GM21528 (cell line): ENCODE results near the gene ENPP5.

Experiments used
- ATAC-seq: cut with Tn5 transposase; IDR thresholded peaks from one replicate; pipeline ENCODE4 v1.9.1; 2021; ENCODE audit warnings: mild to moderate bottlenecking, moderate library complexity; ENCODE audit not compliant: unreplicated experiment, low FRiP score

The ENPP5 gene

GRCh38 chr6:46170357-46171289, at the start of gene ENPP5:
Gene ENPP5 (minus strand): TSS chr6:46170980. CDS start chr6:46168262, 2,718 bp downstream.
- peak; percentile 89 for ATAC-seq

GRCh38 chr6:46219661-46220060, 48.9 kb upstream of the ENPP5 start:
- no peak for ATAC-seq

DNA sequence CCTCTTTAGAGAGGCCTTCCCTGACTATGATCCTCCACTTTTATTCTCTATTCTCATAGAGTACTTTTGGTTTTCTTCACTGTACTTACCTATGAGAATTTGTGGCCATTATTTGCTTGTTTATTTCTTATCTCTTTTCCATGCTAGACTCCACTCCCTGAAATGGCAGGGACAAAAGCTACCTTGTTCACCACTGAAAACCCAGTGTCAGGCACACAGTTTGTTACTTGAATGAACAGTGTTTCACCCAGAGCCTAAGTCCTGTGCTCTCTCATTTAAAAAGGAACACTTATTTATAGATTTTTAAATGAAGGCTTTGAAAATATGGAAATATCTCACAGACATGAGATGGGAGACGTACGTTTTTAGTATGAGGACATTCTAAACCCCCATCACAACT, 47.7 kb upstream of the ENPP5 start:
- no peak for ATAC-seq

DNA sequence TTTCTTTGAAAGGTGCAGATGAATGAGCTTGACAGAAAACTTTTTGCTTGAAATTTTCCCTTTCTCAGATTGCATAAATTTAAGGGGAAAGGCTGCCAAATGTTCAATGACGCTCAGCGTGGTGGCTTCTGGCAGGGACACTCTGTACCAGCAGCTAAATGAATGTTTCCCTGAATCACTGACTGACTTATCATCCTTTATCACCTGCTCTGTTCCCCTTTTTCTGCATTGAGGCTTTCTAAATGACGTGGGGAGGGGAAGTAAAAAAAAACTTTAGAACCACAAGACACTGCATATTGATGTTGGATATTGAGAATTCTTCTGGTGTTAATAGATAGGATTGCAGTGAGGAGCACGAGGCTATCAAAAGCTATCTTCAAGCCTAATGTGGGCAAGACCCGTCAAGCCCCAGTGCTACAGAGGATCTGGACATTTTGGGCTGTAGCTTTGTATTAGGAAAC, 46.9 kb upstream of the ENPP5 start:
- ATAC-seq: peak; percentile 56

- no peak for ATAC-seq
Measured at GRCh38 chr6:46216879-46217278, 46.1 kb upstream of the ENPP5 start.

GRCh38 chr6:46215777-46216176, 45.0 kb upstream of the ENPP5 start:
- ATAC-seq: no peak

GRCh38 chr6:46215213-46215612, 44.4 kb upstream of the ENPP5 start:
- ATAC-seq: no peak

GRCh38 chr6:46211917-46212316, 41.1 kb upstream of the ENPP5 start:
- no peak for ATAC-seq

- ATAC-seq: no peak
Measured at GRCh38 chr6:46210294-46210693, 39.5 kb upstream of the ENPP5 start.

GRCh38 chr6:46208303-46208702, 37.5 kb upstream of the ENPP5 start:
- no peak for ATAC-seq

DNA sequence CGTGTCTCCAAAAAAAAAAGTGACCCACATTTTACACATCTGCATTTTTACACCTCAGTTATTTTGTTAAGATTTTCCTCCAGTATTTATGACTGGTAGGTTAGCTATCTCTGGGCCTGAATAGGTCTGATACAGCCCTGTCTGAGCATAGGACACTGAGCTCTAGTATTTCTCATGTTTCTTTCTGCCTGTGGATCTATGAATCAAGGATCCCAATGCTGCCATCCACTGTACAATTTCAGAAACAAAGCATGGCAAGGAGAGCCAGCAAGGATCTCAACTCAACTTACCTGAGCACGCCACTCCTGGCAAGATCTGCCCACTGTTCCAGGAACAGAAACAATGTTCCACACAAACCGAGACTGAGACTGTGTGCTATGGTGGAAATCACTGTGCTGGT, 36.4 kb upstream of the ENPP5 start:
- ATAC-seq: no peak

GRCh38 chr6:46204880-46205650, 34.3 kb upstream of the ENPP5 start:
- no peak for ATAC-seq

GRCh38 chr6:46203391-46204177, 32.8 kb upstream of the ENPP5 start:
- ATAC-seq: no peak

DNA sequence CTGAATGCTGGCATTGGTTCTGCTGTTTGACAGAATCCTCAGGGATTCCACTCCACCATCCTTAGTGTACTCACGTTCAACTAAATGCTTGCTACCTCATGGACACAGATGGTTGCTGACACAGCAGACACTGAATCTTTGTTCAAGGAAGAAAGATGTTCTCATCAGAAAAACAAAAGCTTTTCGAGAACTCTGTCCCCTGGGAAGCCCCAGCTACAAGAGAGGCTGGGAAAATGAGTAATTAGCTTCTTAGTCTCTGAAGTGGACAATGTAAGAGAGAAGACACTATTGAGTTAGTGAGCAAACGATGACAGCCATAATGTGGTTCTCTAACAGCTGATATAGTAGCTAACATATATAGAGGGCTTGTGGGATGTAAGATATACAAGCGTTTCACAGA, 30.9 kb upstream of the ENPP5 start:
- ATAC-seq: no peak

- no peak for ATAC-seq
Measured at GRCh38 chr6:46199387-46199786, 28.6 kb upstream of the ENPP5 start.

DNA sequence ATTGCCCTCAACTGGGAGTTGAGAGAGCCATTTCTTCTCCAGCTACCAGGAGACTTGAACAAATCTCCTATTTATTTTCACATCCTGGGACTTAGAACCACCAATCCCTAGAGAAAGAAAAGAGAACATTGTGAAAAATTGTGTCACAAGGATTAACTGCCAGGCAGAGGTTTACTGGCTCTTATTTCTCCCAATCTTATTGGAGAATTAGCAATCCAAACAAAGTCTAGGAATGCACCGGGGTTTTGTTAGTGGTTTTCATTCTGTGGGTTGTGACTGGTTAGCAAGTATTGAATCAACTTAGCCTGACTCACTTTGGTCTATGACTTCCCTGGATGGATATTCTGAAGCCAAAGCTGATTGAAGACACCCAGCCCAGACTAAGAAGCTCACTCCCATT, 21.2 kb upstream of the ENPP5 start:
- ATAC-seq: no peak

- no peak for ATAC-seq
Measured at GRCh38 chr6:46190889-46191288, 20.1 kb upstream of the ENPP5 start.

- ATAC-seq: no peak
Measured at GRCh38 chr6:46189726-46190125, 18.9 kb upstream of the ENPP5 start.

DNA sequence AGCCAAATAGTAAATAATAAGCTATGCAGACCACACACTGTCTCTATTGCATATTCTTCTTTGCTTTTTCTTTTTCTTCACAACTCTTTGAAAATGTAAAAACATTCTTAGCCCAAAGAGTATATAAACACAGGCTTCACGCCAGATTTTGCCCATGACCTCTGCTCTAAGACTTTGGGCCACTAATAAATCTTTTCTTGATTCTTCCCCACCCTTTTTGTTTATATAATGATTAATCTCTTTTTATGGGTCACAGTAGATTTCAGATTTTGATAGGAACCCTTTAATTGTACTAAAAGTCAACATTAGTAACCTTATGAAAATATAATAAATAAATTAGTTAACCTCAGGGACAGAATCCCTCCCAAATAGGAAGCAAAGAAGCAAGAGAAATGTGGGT, 15.8 kb upstream of the ENPP5 start:
- ATAC-seq: no peak

DNA sequence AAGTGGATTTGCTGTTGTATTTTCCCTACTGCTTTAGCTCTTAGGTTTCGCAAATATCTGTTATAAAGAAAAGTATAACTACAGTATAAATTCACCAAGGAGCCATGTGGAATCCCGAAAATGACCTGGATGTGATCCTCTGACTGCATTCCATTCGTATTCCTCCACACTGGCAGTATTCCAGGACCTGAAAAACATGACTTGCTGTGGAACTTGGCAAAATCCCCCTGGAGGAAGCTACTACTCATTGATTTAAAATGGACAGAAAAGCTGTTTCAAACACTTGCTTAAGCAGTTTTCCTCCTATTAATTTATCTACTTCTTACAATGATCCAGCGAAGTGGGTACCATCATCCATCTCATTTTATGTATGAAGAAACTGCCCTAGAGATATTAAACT, 13.3 kb upstream of the ENPP5 start:
- ATAC-seq: no peak

DNA sequence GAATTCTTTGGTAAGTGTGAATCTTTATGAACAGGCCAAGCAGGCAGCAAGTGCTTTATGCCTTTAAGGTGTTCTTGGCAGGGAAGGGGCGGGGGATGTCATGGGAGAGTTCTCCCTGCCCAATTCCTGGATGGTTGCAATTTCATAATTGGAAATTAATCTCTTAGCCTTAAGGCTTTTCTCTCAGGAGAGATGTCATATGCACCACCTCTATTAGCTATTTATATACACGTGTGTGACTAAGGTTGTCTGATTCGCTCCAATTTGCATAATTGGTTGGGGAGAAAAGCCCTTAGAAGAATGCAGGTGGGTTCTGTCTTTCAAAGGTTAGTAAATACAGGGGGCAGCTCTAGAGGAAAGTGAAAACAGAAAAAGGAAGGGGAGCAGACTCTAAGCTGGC, 5.2 kb upstream of the ENPP5 start:
- ATAC-seq: peak; percentile 55
